KMS-11 (cell line): ENCODE measurements around the gene TTLL6.

Experiments used
- H2AFZ ChIP-seq: fragments of 200-600 bp; sonication (generic); 2 replicates; pipeline ENCODE4 v1.6.1; 2016; ENCODE audit warnings: antibody characterized with exemption, mixed run types, low read depth
- H3K27ac ChIP-seq: fragments of 200-600 bp; sonication (generic); 2 replicates; pipeline ENCODE4 v1.6.1; 2016; ENCODE audit warnings: mild to moderate bottlenecking, mixed run types
- H3K27me3 ChIP-seq: fragments of 200-600 bp; sonication (generic); 2 replicates; pipeline ENCODE4 v1.6.1; 2017; ENCODE audit warnings: mild to moderate bottlenecking, low read depth, mixed run types, moderate library complexity; ENCODE audit not compliant: insufficient read depth
- H3K36me3 ChIP-seq: fragments of 200-600 bp; sonication (generic); 2 replicates; pipeline ENCODE4 v1.6.1; 2017; ENCODE audit warnings: mild to moderate bottlenecking, mixed run types; ENCODE audit not compliant: insufficient read depth
- H3K4me1 ChIP-seq: fragments of 200-600 bp; sonication (generic); 2 replicates; pipeline ENCODE4 v1.6.1; 2016; ENCODE audit warnings: mild to moderate bottlenecking, low read depth, mixed run types; ENCODE audit not compliant: poor library complexity, severe bottlenecking
- H3K4me2 ChIP-seq: fragments of 200-600 bp; sonication (generic); 2 replicates; pipeline ENCODE4 v1.7.0; 2016; ENCODE audit warnings: mild to moderate bottlenecking, mixed run types
- H3K4me3 ChIP-seq: fragments of 200-600 bp; sonication (generic); IDR thresholded peaks from 2 replicates; pipeline ENCODE4 v1.6.1; 2017; ENCODE audit warnings: low read depth, low read length, mixed read lengths; ENCODE audit not compliant: insufficient read depth
- H3K79me2 ChIP-seq: fragments of 200-600 bp; sonication (generic); 2 replicates; pipeline ENCODE4 v1.6.1; 2016; ENCODE audit warnings: low read depth, mixed run types; ENCODE audit not compliant: insufficient read depth
- H3K9ac ChIP-seq: fragments of 200-600 bp; sonication (generic); 2 replicates; pipeline ENCODE4 v1.6.1; 2016; ENCODE audit warnings: mild to moderate bottlenecking, mixed run types
- H4K20me1 ChIP-seq: fragments of 200-600 bp; sonication (generic); 2 replicates; pipeline ENCODE4 v1.6.1; 2016; ENCODE audit warnings: mild to moderate bottlenecking, mixed run types; ENCODE audit not compliant: insufficient read depth
- CTCF ChIP-seq: fragments of 200-600 bp; sonication (generic); conservative IDR thresholded peaks from 2 replicates; pipeline ENCODE4 v1.6.1; 2017; ENCODE audit warnings: low read depth, mild to moderate bottlenecking, antibody characterized with exemption, low read length, moderate library complexity, mixed read lengths

The TTLL6 gene

GRCh38 chr17:48779421-48779820 lies 37.6 kb downstream of the TTLL6 start:
- Histone ChIP-seq H3K27ac (no peak overlapping the region), H3K27me3 (no peaks in the 10 kb centered on the region)
- TF ChIP-seq CTCF = no peak

GRCh38 chr17:48776602-48777001 lies 40.4 kb downstream of the TTLL6 start:
- Histone ChIP-seq H3K4me2 (no peak overlapping the region), H3K27ac (no peak overlapping the region), H2AFZ (no peak overlapping the region), H4K20me1 (no peaks in the 10 kb centered on the region), H3K4me1 (peaks cover 14% of the 10 kb centered on the region), H3K27me3 (no peaks in the 10 kb centered on the region), H3K9ac (no peak overlapping the region), H3K36me3 (no peaks in the 10 kb centered on the region), H3K4me3 (no peak overlapping the region), H3K79me2 (no peaks in the 10 kb centered on the region)
- TF ChIP-seq CTCF = no peak

More at GRCh38 chr17:48779421-48779820, 37.6 kb downstream of the TTLL6 start:
- Histone ChIP-seq H4K20me1 (no peaks in the 10 kb centered on the region), H2AFZ (no peak overlapping the region), H3K4me3 (no peak overlapping the region), H3K4me1 (peaks cover 6% of the 10 kb centered on the region), H3K36me3 (no peaks in the 10 kb centered on the region), H3K79me2 (no peaks in the 10 kb centered on the region), H3K4me2 (no peak overlapping the region), H3K9ac (no peak overlapping the region)

GRCh38 chr17:48773245-48773644 lies 43.8 kb downstream of the TTLL6 start:
- peaks cover 41% of the 10 kb centered on the region for H3K4me1 ChIP-seq
- no peak overlapping the region for H3K27ac ChIP-seq
- H3K27me3 ChIP-seq = no peaks in the 10 kb centered on the region
- no peak overlapping the region for H3K9ac ChIP-seq
- no peak for TF ChIP-seq CTCF
- H4K20me1 ChIP-seq = no peaks in the 10 kb centered on the region
- H2AFZ ChIP-seq = no peak overlapping the region
- H3K79me2 ChIP-seq = no peaks in the 10 kb centered on the region
- no peak overlapping the region for H3K4me3 ChIP-seq
- no peak overlapping the region for H3K4me2 ChIP-seq
- no peaks in the 10 kb centered on the region for H3K36me3 ChIP-seq

- Histone ChIP-seq H4K20me1 (no peaks in the 10 kb centered on the region), H3K36me3 (no peaks in the 10 kb centered on the region), H3K79me2 (no peaks in the 10 kb centered on the region), H3K27me3 (no peaks in the 10 kb centered on the region; the same call in 1 of the 2 replicates), H3K4me3 (no peak overlapping the region), H3K4me2 (peak overlapping the region; percentile 55), H3K4me1 (peaks cover 41% of the 10 kb centered on the region), H3K9ac (no peak overlapping the region; the same call in 1 of the 2 replicates), H2AFZ (peak overlapping the region; percentile 52; the same call in 1 of the 2 replicates), H3K27ac (peak overlapping the region; percentile 43)
- TF ChIP-seq CTCF = no peak
Measured at GRCh38 chr17:48770954-48771353, 46.1 kb downstream of the TTLL6 start.
